IPS-11a (cell line): ENCODE measurements around the gene UNC13D.
"Not testable (repeated sequence)": the region's sequence is repeated elsewhere in the genome, so short reads cannot be mapped to it uniquely, and the experiment has no call there.

Source experiments
- H3K4me3 ChIP-seq: one replicate; pipeline ENCODE4 v1.5.1; 2013; ENCODE audit warnings: low read depth, low read length, control low read depth

Gene UNC13D

GRCh38 chr17:75822119-75822799 lies 21.9 kb downstream of the UNC13D start:
- H3K4me3 ChIP-seq: no peak overlapping the region

- H3K4me3 ChIP-seq: no peak overlapping the region
Measured at GRCh38 chr17:75821552-75821951, 22.7 kb downstream of the UNC13D start.

GRCh38 chr17:75820094-75821080 lies 23.8 kb downstream of the UNC13D start:
- no peak overlapping the region for H3K4me3 ChIP-seq

GRCh38 chr17:75819678-75820077 lies 24.5 kb downstream of the UNC13D start:
- H3K4me3 ChIP-seq: no peak overlapping the region

- no peak overlapping the region for H3K4me3 ChIP-seq
Measured at GRCh38 chr17:75819116-75819515, 25.1 kb downstream of the UNC13D start.

- no peak overlapping the region for H3K4me3 ChIP-seq
Measured at GRCh38 chr17:75818326-75818885, 25.8 kb downstream of the UNC13D start.

GRCh38 chr17:75817571-75817970 lies 26.6 kb downstream of the UNC13D start:
- H3K4me3 ChIP-seq: no peak overlapping the region

GRCh38 chr17:75816693-75817092 lies 27.5 kb downstream of the UNC13D start:
- H3K4me3 ChIP-seq: no peak overlapping the region

- no peak overlapping the region for H3K4me3 ChIP-seq
Measured at GRCh38 chr17:75815399-75815798, 28.8 kb downstream of the UNC13D start.

- H3K4me3 ChIP-seq: no peak overlapping the region
Measured at GRCh38 chr17:75814900-75815373, 29.3 kb downstream of the UNC13D start.

- H3K4me3 ChIP-seq: no peak overlapping the region
Measured at GRCh38 chr17:75814021-75814395, 30.2 kb downstream of the UNC13D start.

GRCh38 chr17:75813081-75814020 lies 30.9 kb downstream of the UNC13D start:
- no peak overlapping the region for H3K4me3 ChIP-seq

GRCh38 chr17:75812096-75813013 lies 31.8 kb downstream of the UNC13D start:
- no peak overlapping the region for H3K4me3 ChIP-seq

- no peak overlapping the region for H3K4me3 ChIP-seq
Measured at GRCh38 chr17:75811174-75811573, 33.0 kb downstream of the UNC13D start.

- H3K4me3 ChIP-seq: not testable (repeated sequence)
Measured at GRCh38 chr17:75810756-75811155, 33.4 kb downstream of the UNC13D start.

- H3K4me3 ChIP-seq: no peak overlapping the region
Measured at GRCh38 chr17:75810216-75810615, 34.0 kb downstream of the UNC13D start.

- no peak overlapping the region for H3K4me3 ChIP-seq
Measured at GRCh38 chr17:75809631-75810111, 34.5 kb downstream of the UNC13D start.

- no peak overlapping the region for H3K4me3 ChIP-seq
Measured at GRCh38 chr17:75808905-75809621, 35.1 kb downstream of the UNC13D start.

- no peak overlapping the region for H3K4me3 ChIP-seq
Measured at GRCh38 chr17:75808549-75808904, 35.7 kb downstream of the UNC13D start.
